Activated naive CD4-positive, alpha-beta T cell treated with anti-CD3 and anti-CD28 coated beads, Interleukin-2, amount 50 U/mL, for 72 hours (primary cell): Measurements from ENCODE around the gene ACAP2. TPM values are rescaled to one million over a fixed set of nuclear protein-coding genes. Genes with fewer than 3 reads are reported as not detected.

Source experiments
- ATAC-seq, 2 donors: fragments of 150-1000 bp; cut with Tn5 transposase; 2 replicates each; pipeline ENCODE4 v1.10.0; 2021; ENCODE audit warnings: mild to moderate bottlenecking in 2 of 2, moderate library complexity in 2 of 2
- DNase-seq, 2 donors: peaks; one replicate each; pipeline ENCODE4 v3.0.0; 2021 to 2022; ENCODE audit warnings: low spot score in 2 of 2
- H3K27ac Mint-ChIP-seq, 2 donors: one replicate each; pipeline ENCODE4 v1.8.0; 2022; ENCODE audit warnings: mild to moderate bottlenecking in 2 of 2, mixed read lengths in 2 of 2
- H3K36me3 Mint-ChIP-seq, 2 donors: one replicate each; pipeline ENCODE4 v1.8.0; 2022; ENCODE audit warnings: mixed read lengths in 2 of 2
- H3K9me3 Mint-ChIP-seq, 2 donors: one replicate each; pipeline ENCODE4 v1.8.0; 2022; ENCODE audit warnings: mixed read lengths in 2 of 2
- total RNA-seq, 2 donors: library from RNA; stranded (reverse); gene quantifications; one replicate each; pipeline ENCODE4 v1.2.3, GENCODE V29; 2022

ACAP2 gene
- total RNA-seq, 2 donors from 2014 or later = 46.3 to 75.8 TPM

DNA sequence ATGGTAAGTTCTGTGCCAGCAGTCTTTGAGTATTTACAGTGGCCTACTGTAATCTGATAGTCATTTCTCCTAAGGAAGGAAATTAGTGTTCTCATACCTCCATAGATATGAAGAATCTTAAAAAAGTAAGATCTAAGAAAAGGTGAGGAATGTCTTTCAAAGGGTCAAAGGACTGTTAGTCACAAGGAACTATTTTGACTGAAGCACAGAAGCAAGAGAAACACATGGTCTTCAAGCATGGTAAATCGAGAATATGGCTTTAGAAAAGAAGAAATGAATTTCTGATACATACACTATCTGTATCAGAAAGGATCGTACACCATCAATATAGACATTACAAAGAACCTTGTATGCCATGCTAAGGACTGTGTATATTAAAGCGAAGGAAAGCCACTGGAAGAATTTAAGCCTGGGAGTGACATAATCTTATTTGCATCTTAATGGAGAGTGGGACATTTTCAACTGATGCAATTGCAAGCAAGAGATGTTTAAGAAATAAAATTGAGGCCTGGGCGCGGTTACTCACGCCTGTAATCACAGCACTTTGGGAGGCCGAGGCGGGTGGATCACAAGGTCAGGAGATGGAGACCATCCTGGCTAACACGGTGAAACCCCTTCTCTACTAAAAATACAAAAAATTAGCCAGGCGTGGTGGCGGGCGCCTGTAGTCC lies 5.5 kb upstream of the ACAP2 start:
- no peaks in the 10 kb centered on the region for H3K9me3 Mint-ChIP-seq
- no peaks in the 10 kb centered on the region for H3K36me3 Mint-ChIP-seq
- no peak for ATAC-seq
- no peak for DNase-seq
- no peak overlapping the region for H3K27ac Mint-ChIP-seq

DNA sequence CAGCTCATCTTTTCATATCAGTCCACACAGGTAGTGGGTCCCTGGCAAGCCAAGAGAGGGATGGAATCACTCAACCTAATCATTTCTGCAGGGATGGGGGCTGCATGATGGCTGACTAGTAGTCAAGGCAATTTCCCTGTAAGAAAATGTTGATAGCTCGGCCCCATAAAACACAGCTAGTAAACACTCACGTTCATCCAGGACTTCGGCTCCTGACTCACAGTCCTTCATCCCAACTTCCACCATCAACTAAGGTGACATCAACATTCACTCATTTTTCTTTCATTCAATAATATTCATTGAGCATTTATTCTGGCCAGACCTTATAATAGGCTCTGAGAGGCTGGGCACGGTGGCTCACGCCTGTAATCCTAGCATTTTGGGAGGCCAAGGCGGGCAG lies 4.4 kb upstream of the ACAP2 start:
- no peak for ATAC-seq
- no peaks in the 10 kb centered on the region for H3K9me3 Mint-ChIP-seq
- peaks cover 0 to under 1% of the 10 kb centered on the region in 2 donors for H3K36me3 Mint-ChIP-seq
- DNase-seq = no peak
- H3K27ac Mint-ChIP-seq = no peak overlapping the region

DNA sequence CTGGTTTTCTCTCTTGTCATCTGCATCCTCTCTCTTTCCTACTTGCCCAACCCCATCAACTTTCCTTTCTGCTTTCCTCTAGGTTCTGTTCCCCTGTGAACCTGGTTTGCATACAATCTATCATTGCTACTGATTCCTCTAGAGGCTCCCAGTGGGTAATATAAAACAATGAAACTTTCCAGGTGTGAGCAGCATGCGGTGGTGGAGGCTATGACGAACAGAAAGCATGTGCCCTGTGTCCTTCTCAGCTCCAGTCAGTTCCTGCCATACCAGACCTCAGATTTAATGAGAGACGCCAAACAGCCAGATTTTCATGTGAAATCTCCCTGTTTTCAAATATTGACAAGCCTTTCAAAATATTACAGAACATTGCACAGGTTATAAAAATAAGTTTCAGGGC lies 3.5 kb upstream of the ACAP2 start:
- DNase-seq (no peak), ATAC-seq (no peak)
- H3K27ac Mint-ChIP-seq = peak overlapping the region in 1 of 2 donors; percentile 11

DNA sequence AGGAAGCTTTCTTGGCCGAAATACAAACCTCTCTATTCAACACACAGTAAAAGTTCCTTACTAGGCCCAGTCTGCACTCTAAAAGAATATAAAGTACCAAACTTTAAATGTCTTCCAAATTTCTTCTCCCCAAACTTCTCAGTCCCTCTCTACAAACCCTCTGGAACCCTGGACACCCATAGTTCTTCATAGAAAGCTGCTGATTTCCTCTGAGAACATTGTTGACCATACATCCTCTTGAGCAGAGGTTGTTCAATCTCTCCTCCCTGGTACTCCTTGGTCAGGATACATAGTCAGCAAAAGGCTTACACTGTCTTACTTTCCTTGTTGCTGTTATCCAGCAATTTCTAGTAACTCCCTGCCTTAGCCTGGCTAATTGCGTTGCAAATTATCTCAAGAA lies 3.1 kb upstream of the ACAP2 start:
- ATAC-seq (no peak), DNase-seq (no peak)
- H3K27ac Mint-ChIP-seq = peak overlapping the region in 1 of 2 donors; percentile 61
- no peaks in the 10 kb centered on the region for H3K9me3 Mint-ChIP-seq
- peaks cover 0 to 10% of the 10 kb centered on the region in 2 donors for H3K36me3 Mint-ChIP-seq

More for the DNA sequence above, 3.5 kb upstream of the ACAP2 start:
- Mint-ChIP-seq H3K36me3 (peaks cover 0 to 9% of the 10 kb centered on the region in 2 donors), H3K9me3 (no peaks in the 10 kb centered on the region)

DNA sequence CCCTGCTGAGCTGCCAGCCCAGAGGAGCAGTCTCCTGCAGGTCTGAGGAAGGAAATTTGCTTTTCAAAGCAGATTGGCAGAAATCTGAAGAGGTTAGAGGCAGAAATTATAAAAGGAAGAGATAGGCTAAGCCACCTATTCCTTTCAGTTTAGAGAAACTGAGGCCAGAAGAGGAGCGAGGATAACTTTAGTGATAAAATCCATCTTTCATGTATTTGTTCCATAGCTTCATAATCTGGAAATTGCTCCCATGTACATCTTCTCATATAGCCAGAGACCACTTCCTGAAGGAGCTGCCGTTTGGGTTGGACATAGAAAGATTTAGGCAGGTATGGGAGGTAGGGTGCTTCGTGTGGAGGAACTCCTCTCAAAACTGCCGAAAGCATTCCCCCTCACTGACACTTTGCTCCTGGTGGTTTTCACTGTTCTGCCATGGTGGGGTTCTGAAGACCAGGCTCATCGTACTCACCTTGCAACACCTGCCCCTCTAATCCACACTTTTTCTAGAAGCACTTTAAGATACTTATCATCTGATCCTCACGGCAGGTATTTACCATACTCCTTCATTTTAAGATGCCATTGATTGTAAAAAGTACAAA lies 670 bp upstream of the ACAP2 start:
- ATAC-seq (no peak), DNase-seq (no peak)
- Mint-ChIP-seq H3K36me3 (peaks cover 0 to 10% of the 10 kb centered on the region in 2 donors), H3K9me3 (no peaks in the 10 kb centered on the region), H3K27ac (peak overlapping the region; percentile 77 to 96)

DNA sequence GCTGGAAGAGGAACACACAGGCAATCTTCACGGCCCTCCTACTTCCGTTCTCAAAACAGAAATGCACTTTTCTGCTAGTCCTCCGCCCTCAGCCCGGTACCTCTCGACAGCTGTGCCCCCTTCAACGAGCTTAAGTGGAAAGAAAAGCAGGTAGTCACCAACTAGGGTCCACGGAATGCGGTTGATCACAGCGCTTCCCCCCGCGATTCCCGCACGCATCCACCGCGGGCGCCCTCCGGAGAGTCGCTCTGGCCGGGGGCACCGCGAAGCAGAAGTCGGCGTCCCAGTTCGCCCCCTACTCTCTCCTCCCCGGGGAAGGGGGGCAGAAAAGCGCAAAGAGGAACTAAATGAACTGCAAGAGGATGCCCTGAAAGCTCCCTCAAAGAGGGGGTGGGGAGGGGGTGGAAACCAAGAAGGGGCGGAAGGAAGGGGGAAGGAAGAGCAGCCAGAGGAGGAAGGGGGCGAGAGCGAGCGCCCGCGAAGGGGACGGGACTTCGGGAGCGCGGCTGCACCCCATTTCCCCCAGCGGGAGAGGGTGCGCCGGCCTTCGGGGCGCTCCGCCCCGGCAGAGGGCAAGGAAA lies 738 bp downstream of the ACAP2 start:
- H3K36me3 Mint-ChIP-seq = peaks cover 0 to 10% of the 10 kb centered on the region in 2 donors
- H3K27ac Mint-ChIP-seq = peak overlapping the region; percentile 94 to 96
- peak; percentile 36 to 64 for DNase-seq
- H3K9me3 Mint-ChIP-seq = no peaks in the 10 kb centered on the region
- ATAC-seq = peak; percentile 2

DNA sequence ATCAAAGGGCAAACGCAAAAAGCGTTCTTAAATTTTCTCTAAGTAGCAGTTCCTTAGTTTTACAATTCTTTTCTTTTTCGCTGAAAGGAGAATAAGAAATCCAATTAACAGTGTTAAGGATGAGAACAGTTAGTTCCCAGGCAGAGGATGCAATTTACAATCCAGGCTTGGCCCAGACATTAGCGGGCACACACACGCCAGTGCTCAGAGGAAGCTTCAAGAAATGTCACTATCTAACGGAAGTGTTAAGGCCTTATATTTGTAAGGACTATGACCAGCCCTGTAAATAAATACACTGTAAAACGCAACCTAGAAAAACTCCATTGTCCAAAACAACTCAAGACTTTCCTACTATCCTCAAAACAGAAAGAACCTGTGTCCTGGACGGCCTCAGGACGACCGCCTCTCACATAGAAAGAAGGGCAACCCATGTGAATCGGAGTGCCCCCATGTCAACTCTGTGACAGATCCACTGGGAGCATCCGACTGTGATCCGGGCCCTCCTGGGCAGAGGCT lies 1.3 kb downstream of the ACAP2 start:
- H3K27ac Mint-ChIP-seq = peak overlapping the region; percentile 94 to 96
- no peaks in the 10 kb centered on the region for H3K9me3 Mint-ChIP-seq
- no peak for DNase-seq
- H3K36me3 Mint-ChIP-seq = peaks cover 0 to 10% of the 10 kb centered on the region in 2 donors
- no peak for ATAC-seq

DNA sequence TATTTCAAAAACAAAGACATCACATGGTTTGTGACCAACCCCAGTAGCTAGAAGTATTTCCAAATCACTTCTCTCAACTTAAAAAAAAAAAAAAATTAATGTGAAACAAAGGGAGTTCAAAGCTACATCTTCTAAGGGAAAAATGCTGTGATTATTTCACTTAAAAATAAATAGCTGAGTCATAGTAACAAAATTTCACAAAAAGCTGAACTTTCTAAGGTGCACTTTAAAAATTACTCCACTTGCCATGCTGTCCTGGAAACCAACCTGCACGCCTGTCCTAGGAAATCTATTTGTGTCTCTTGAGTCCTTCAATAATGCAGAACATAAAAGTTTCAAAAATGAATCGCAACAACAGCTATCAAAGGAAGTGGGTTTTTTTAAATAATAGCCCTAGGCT lies 1.8 kb downstream of the ACAP2 start:
- Mint-ChIP-seq H3K9me3 (no peaks in the 10 kb centered on the region), H3K36me3 (peaks cover 0 to 10% of the 10 kb centered on the region in 2 donors), H3K27ac (peak overlapping the region in 1 of 2 donors; percentile 96)
- DNase-seq = no peak
- ATAC-seq = no peak

DNA sequence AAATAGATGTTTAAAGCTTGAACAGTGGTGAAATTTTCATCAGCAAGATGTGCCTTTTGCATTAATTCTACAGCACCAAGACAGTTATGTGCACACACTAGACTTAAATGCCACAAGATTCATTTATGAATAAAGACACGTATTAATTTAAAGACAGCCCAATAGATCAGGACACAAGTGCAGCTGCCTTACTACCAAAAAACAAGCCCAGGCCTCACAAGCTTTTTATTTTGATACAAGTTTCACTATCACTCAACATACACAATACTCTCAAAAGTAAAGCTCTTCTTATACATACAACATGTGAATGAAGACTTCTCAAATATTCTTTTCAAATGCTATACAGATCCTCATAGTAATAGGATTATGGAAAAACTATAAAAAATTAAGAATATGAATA lies 2.4 kb downstream of the ACAP2 start:
- H3K36me3 Mint-ChIP-seq = peaks cover 5 to 10% of the 10 kb centered on the region in 2 donors
- ATAC-seq (no peak), DNase-seq (no peak)
- H3K9me3 Mint-ChIP-seq = no peaks in the 10 kb centered on the region
- H3K27ac Mint-ChIP-seq = peak overlapping the region in 1 of 2 donors; percentile 80

DNA sequence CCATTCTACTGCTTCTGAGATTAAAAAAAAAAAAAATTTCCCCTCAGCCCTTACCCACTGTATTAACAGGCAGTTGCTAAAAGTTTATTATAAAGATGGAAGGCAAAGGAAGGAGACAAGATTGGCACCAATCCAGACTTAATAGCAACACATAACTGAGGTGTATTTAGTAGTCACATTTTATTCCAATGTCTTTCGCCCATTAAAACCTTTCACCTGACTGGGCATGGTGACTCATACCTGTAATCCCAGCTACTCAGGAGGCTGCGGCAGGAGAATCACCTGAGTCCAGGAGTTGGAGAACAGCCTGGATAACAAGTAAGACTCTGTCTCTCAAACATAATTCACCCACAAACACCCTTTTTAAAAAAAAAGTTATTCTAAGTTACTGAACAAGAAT lies 4.4 kb downstream of the ACAP2 start:
- DNase-seq = no peak
- ATAC-seq = no peak
- peaks cover 10 to 17% of the 10 kb centered on the region in 2 donors for H3K36me3 Mint-ChIP-seq
- no peak overlapping the region for H3K27ac Mint-ChIP-seq
- peaks cover 0 to 5% of the 10 kb centered on the region in 2 donors for H3K9me3 Mint-ChIP-seq

DNA sequence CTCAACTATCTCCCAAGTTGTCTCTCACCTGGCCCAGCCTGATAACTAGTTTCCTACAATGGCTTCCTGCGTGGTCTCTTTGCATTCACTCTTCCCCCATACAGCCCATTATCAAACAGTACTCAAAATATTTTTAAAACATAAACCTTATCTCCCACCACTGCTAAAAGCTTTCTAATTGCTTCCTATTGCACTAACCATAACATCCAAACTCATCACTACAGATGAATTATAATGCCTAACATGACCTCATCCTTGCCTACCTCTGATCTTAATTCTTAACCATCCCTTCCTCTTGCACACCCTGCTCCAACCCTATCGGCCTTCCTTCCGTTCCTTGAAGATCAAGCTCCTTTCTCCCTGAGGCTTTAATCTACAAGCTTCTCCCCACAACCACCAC lies 17.0 kb downstream of the ACAP2 start:
- Mint-ChIP-seq H3K9me3 (no peaks in the 10 kb centered on the region), H3K36me3 (no peaks in the 10 kb centered on the region), H3K27ac (no peak overlapping the region)
- ATAC-seq (no peak), DNase-seq (no peak)

DNA sequence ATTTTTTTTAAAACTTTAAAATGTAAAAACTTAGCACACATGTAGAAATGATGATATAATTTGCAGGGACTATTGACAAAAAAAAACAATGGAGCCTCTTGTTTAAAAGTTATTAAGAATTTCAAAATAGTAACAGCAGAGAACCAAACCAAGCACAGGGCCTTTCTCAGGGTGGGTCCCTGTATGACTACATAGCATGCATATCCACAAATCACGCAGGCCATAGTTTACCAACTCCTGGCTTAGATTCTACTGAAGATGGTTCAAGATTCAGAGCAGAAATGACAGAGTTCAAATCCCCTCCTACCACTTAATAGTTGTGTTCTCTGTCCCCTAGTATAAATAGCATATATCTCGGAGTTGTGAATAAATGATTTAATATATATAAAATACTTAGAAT lies 19.0 kb downstream of the ACAP2 start:
- DNase-seq (no peak), ATAC-seq (no peak)
- no peak overlapping the region for H3K27ac Mint-ChIP-seq
- no peaks in the 10 kb centered on the region for H3K9me3 Mint-ChIP-seq
- no peaks in the 10 kb centered on the region for H3K36me3 Mint-ChIP-seq

DNA sequence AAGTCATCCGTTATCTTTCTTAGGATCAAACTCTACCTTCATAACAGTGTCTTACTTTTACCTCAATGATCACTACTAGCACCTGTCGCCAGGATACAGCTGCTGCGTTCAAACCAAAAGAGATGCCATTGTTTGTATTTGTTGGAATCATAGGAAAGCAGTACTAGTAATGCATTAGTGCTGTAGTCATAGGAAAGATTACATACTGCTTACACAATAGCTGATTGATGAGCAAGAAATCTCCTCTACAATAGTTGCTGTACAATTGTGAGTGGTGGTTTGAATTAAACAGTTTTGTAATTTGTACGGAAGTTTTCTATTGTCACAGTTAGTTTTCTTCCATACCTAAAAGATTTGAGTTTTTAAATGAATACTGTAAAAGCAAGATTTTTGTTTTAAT lies 21.4 kb downstream of the ACAP2 start:
- Mint-ChIP-seq H3K27ac (no peak overlapping the region), H3K9me3 (no peaks in the 10 kb centered on the region), H3K36me3 (no peaks in the 10 kb centered on the region)
- ATAC-seq (no peak), DNase-seq (no peak)

DNA sequence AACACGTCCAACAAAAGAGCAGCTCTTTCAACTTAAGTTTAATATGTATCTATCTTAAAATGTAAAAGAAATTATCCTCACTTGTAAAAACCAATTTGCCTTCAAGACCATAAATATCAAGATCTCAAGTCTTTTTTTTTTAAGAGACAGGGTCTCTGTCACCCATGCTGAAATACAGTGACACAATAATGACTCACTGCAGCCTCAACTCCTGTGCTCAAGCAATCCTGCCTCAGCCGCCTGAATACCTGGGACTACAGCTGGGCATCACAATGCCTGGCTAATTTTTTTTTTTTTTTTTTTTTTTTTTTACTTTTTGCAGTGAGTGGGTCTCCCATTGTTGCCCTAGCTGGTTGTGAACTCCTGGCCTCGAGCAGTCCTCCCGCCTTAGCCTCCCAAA lies 26.0 kb downstream of the ACAP2 start:
- DNase-seq = no peak
- Mint-ChIP-seq H3K36me3 (no peaks in the 10 kb centered on the region), H3K27ac (no peak overlapping the region), H3K9me3 (no peaks in the 10 kb centered on the region)
- peak in 1 of 2 donors; percentile 49 for ATAC-seq

DNA sequence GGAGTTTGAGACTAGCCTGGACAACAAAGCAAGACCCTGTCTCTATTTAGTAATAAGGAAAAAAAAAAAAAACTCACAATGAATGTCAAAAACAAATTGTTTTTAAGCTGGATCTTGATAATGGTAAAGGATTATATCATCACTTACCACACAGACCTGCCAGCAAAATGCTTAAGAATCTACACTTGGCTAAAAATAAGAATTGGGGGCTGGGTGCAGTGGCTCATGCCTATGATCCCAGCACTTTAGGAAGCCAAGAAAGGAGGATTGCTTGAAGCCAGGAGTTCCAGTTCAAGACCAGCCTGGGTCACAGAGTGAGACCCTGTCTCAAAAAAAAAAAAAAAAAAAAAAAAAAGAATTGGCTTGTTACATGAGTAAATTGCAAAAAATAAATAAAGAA lies 31.0 kb downstream of the ACAP2 start:
- no peaks in the 10 kb centered on the region for H3K9me3 Mint-ChIP-seq
- no peak for ATAC-seq

DNA sequence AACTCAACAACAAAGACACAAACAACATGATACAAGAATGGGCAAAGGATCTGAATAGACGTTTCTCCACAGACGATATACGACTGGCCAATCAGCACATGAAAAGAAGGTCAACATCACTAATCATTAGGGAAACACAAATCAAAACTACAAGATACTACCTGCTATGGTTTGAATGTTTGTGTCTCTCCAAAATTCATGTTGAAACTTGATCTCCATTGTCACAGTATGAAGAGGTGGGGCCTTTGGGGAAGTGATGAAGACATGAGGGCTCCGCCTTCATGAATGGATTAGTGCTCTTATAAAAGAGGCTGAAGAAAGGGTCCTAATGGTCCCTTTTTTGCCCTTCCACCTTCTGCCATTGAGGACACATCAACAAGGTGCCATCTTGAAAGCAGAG lies 32.3 kb downstream of the ACAP2 start:
- Mint-ChIP-seq H3K36me3 (peaks cover 9 to 24% of the 10 kb centered on the region in 2 donors), H3K27ac (no peak overlapping the region), H3K9me3 (no peaks in the 10 kb centered on the region)
- ATAC-seq (no peak), DNase-seq (no peak)

More for the DNA sequence above, 31.0 kb downstream of the ACAP2 start:
- Mint-ChIP-seq H3K36me3 (peaks cover 5 to 14% of the 10 kb centered on the region in 2 donors), H3K27ac (no peak overlapping the region)
- no peak for DNase-seq

DNA sequence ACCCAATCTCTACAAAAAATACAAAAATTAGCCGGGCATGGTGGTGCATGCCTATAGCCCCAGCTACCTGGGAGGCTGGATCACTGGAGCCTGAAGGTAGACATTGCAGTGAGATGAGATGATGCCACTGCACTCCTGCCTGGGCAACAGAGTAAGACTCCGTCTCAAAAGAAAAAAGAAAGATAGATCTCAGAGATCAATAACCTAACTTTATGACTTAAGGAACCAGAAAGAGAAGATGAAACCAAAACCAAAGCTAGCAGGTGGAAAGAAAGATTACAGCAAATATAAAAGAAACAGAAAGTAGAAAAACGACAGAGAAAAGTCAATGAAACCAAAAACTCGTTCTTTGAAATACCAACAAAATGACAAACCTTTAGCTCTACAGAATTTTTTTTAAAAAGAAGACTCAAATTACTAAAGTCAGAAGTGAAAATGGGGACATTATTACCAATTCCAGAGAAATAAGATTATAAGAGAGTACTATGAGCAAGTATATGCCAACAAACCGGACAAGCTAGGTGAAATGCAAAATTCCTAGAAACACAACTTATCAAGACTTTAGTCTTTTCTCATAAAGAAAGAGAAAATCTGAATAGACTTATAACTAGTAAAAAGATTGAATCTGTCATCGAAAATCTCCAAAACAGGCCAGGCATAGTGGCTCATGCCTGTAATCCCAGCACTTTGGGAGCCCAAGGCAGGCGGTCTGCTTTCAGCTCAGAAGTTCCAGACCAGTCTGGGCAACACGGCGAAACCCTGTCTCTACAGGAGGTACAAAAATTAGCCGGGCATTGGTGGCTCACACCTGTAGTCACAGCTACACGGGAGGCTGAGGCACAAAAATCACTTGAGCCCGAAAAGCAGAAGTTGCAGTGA lies 35.0 kb downstream of the ACAP2 start:
- H3K36me3 Mint-ChIP-seq = peaks cover 9 to 24% of the 10 kb centered on the region in 2 donors
- no peaks in the 10 kb centered on the region for H3K9me3 Mint-ChIP-seq
- peak; percentile 81 for ATAC-seq
- DNase-seq = no peak
- H3K27ac Mint-ChIP-seq = peak overlapping the region in 1 of 2 donors; percentile 77
